Muscle of leg (tissue), 11 donors: Measurements from ENCODE around the gene ZNF136. TPM values are rescaled to one million over a fixed set of nuclear protein-coding genes. Genes with fewer than 3 reads are reported as not detected.

Experiments
- DNase-seq: peaks from one replicate; pipeline ENCODE4 v3.0.0; 2013
- H3K27ac ChIP-seq: one replicate; pipeline ENCODE4 v1.5.1; 2013; ENCODE audit warnings: mild to moderate bottlenecking, low read length, control low read depth
- H3K27me3 ChIP-seq: one replicate; pipeline ENCODE4 v1.6.1; 2013; ENCODE audit warnings: low read length; ENCODE audit not compliant: control insufficient read depth, insufficient read depth
- H3K36me3 ChIP-seq: one replicate; pipeline ENCODE4 v1.6.1; 2013; ENCODE audit warnings: low read length; ENCODE audit not compliant: control insufficient read depth, insufficient read depth
- H3K4me1 ChIP-seq: one replicate; pipeline ENCODE4 v1.6.1; 2013; ENCODE audit warnings: low read length; ENCODE audit not compliant: control insufficient read depth, insufficient read depth
- H3K4me3 ChIP-seq: one replicate; pipeline ENCODE4 v1.5.1; 2013; ENCODE audit warnings: low read length, control low read depth
- H3K9me3 ChIP-seq: replicated peaks from 2 replicates; pipeline ENCODE4 v1.6.1; 2013; ENCODE audit warnings: low read depth, low read length; ENCODE audit not compliant: control insufficient read depth
- WGBS: methylation state at CpG from one replicate; pipeline ENCODE4 v1.1.5; 2013; ENCODE audit warnings: missing lambda C conversion rate; ENCODE audit not compliant: insufficient coverage; 5-methylcytosine and 5-hydroxymethylcytosine counted together
- polyA plus RNA-seq, 8 donors: library from polyadenylated mRNA; unstranded; fragments of 120-200 nt; gene quantifications; one replicate each; pipeline versions ENCODE4 v1.2.1 to v1.2.3, GENCODE V29; 2013; ENCODE audit warnings: inconsistent platforms in 1 of 8, low replicate concordance in 1 of 8; ENCODE audit not compliant: insufficient read length in 8 of 8, insufficient read depth in 1 of 8
- total RNA-seq: library from RNA; stranded (reverse); fragments of 120-200 nt; gene quantifications from one replicate; pipeline ENCODE4 v1.2.4, GENCODE V29; 2013

Gene ZNF136
- total and polyA plus RNA-seq, 9 donors = 5.6 to 10.6 (median 7.4) TPM

DNA sequence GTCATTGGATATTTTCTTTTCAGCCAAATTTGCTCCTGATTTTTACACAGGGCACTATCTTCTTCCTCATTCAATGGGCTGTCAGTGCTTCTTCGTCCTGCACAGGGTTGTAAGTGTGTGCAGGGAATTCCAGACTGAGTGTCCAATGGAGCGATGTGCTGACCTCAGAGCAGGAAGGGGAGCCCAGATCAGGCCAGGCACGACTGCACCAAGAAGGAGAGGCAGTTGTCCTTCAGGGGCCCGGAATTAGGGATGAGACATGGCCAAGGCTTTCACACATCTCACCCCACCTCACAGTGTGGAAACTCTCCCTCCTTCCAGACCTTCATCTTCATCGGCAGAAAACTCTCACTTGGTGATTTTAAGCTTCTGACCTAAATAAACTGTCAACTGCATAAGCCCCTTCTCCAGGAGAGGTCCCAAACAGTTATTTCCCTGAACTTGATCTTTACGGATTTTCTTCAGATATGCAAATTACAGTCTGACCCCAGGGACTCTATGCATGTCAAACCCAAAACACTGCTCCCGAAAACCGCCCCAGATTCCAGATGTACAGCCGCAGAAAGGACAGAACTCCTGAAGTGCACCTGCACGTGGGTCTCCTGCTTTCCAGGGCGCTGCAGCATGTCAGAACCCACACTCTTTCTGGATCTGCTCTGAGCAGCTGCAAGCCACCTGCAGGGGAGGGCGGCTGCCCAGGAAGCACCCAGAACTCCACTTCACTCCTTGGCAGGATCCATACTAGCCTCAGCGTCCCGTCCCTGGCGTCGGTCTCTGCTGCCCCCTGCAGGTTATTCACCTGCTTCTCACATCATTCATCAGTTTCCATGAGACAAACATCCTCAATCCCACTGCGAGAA is 22.1 kb upstream of the ZNF136 start:
- Histone ChIP-seq H3K4me3 (peak overlapping the region; percentile 89), H3K27me3 (no peaks in the 10 kb centered on the region), H3K9me3 (peaks cover 10% of the 10 kb centered on the region), H3K27ac (peak overlapping the region; percentile 99), H3K4me1 (peaks cover 18% of the 10 kb centered on the region), H3K36me3 (peaks cover 38% of the 10 kb centered on the region)
- peak; percentile 92 for DNase-seq
- 5% methylated on average over 15 of the region's 17 CpGs for WGBS

DNA sequence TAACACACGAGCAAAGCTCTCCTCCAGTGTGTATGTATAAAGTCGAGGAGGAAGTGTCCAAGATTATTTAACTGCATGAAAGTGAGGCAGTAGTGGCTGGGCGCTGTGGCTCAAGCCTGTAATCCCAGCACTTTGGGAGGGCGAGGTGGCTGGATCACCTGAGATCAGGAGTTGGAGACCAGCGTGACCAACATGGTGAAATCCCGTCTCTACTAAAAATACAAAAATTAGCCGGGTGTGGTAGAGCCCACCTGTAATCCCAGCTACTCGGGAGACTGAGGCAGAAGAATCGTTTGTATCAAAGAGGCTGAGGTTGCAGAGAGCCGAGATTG is 21.5 kb upstream of the ZNF136 start:
- no peak overlapping the region for H3K4me3 ChIP-seq

DNA sequence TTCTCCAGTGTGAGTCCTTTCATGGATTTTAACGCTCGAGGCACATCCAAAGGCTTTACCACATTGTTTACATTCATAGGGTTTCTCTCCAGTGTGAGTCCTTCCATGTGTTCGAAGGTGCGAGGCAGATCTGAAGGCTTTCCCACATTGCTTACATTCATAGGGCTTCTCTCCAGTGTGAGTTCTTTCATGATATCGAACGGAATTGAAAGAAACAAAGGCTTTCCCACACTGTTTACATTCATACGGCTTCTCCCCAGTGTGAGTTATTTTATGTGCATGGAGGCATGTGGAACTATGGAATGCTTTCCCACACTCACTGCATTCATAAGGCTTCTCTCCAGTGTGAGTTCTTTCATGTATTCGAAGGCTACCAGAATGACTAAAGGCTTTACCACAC is 17.5 kb upstream of the ZNF136 start:
- peaks cover 12% of the 10 kb centered on the region for H3K9me3 ChIP-seq
- no peak overlapping the region for H3K4me3 ChIP-seq
- H3K27ac ChIP-seq = no peak overlapping the region
- no peaks in the 10 kb centered on the region for H3K27me3 ChIP-seq
- peaks cover 48% of the 10 kb centered on the region for H3K36me3 ChIP-seq
- DNase-seq = no peak
- peaks cover 11% of the 10 kb centered on the region for H3K4me1 ChIP-seq
- 100% methylated on average over 4 of the region's 8 CpGs for WGBS

More for the DNA sequence above, 21.5 kb upstream of the ZNF136 start:
- H3K9me3 ChIP-seq = peaks cover 12% of the 10 kb centered on the region
- WGBS = 59% methylated on average over 6 of the region's 10 CpGs
- no peaks in the 10 kb centered on the region for H3K27me3 ChIP-seq
- peaks cover 39% of the 10 kb centered on the region for H3K36me3 ChIP-seq
- peaks cover 18% of the 10 kb centered on the region for H3K4me1 ChIP-seq
- DNase-seq = no peak
- no peak overlapping the region for H3K27ac ChIP-seq

GRCh38 chr19:12155324-12155860 is 7.5 kb upstream of the ZNF136 start:
- peak overlapping the region; percentile 94 for H3K4me3 ChIP-seq
- peaks cover 12% of the 10 kb centered on the region for H3K4me1 ChIP-seq
- H3K36me3 ChIP-seq = peaks cover 9% of the 10 kb centered on the region
- H3K9me3 ChIP-seq = no peaks in the 10 kb centered on the region
- H3K27me3 ChIP-seq = no peaks in the 10 kb centered on the region
- peak; percentile 16 for DNase-seq
- 6% methylated on average over 8 of the region's 11 CpGs for WGBS
- peak overlapping the region; percentile 92 for H3K27ac ChIP-seq

GRCh38 chr19:12156223-12157058 is 6.5 kb upstream of the ZNF136 start, which contains the start of gene ZNF625:
TSS of gene ZNF625 (minus strand) at chr19:12156734. CDS start at chr19:12156558, 176 bp downstream.
- peak; percentile 95 for DNase-seq
- H3K27ac ChIP-seq = peak within 1 kb of the TSS; percentile 92
- WGBS = 0% methylated on average over 56 of the region's 58 CpGs

DNA sequence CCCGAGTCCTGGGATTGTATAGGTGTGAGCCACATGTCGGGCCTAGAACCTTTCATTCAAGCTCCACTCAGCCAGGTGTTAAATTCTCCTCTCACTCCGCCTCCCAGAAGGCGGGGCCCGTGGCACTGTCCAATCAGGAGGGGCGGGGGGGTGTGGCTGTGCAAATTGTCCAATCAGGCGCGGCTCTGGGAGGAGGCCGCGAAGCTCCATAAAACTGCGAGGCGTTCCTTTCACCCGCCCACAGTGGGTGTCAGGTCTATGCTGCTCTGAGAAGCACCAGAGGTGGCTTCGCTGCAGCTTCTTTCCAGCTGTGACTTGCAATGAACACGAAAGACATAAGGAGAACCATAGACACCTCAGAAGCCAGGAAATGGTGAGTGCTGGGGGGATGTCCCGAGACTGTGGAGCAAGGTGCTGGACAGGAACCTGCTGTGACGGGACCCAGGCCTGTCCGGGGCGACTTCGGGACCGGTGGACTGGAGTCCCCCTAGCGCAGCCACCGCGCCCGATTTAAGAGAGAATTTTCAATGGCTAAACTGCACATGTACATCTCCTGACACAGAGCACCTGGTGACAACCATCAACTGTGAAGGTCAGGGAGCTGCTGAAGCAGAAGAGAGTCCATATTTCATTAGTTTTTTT is 3.0 kb upstream of the ZNF136 start:
- WGBS = 90% methylated on average over 22 of the region's 25 CpGs
- no peaks in the 10 kb centered on the region for H3K27me3 ChIP-seq
- no peak for DNase-seq
- H3K27ac ChIP-seq = no peak overlapping the region
- H3K36me3 ChIP-seq = peaks cover under 1% of the 10 kb centered on the region
- H3K4me3 ChIP-seq = no peak overlapping the region
- H3K4me1 ChIP-seq = peaks cover 16% of the 10 kb centered on the region
- H3K9me3 ChIP-seq = no peaks in the 10 kb centered on the region

More at GRCh38 chr19:12156223-12157058, 6.5 kb upstream of the ZNF136 start, which contains the start of gene ZNF625:
- Histone ChIP-seq H3K27me3 (no peaks in the 10 kb centered on the region), H3K9me3 (no peaks in the 10 kb centered on the region), H3K4me3 (peak within 1 kb of the TSS; percentile 94), H3K4me1 (peaks cover 12% of the 10 kb centered on the region), H3K36me3 (peaks cover 6% of the 10 kb centered on the region)

- no CpG with 5 or more reads among the region's 8 CpGs for WGBS
- peaks cover 7% of the 10 kb centered on the region for H3K4me1 ChIP-seq
Measured at GRCh38 chr19:12162513-12162881, 399 bp upstream of the ZNF136 start.

DNA sequence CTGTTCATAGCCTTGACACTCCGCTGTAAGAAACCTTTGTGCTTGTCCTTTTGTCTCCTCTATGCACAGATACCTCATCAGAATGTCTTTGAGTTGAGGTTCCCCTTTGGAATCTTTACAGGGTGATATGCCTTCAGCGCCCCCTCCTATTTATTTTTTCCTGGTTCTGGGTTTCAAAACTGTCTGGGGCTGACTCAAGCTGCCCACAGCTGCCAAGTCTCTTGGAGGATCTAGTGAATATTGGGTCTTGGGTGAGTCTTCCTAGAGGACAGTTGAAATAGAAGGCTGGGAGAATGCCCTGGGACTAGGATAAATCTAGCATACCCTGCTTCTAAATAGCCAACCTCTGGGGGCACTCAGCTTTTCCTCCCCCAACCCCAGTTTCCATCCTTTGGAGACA is 930 bp downstream of the ZNF136 start:
- H3K4me1 ChIP-seq = peaks cover 7% of the 10 kb centered on the region
- H3K36me3 ChIP-seq = peaks cover 4% of the 10 kb centered on the region
- peak overlapping the region; percentile 90 for H3K27ac ChIP-seq
- H3K9me3 ChIP-seq = no peaks in the 10 kb centered on the region
- H3K4me3 ChIP-seq = peak overlapping the region; percentile 62
- DNase-seq = no peak
- WGBS = no CpG with 5 or more reads among the region's 2 CpGs
- no peaks in the 10 kb centered on the region for H3K27me3 ChIP-seq

More at GRCh38 chr19:12162513-12162881, 399 bp upstream of the ZNF136 start:
- H3K27ac ChIP-seq = no peak overlapping the region
- peak overlapping the region; percentile 62 for H3K4me3 ChIP-seq
- H3K9me3 ChIP-seq = no peaks in the 10 kb centered on the region
- DNase-seq = no peak
- H3K36me3 ChIP-seq = peaks cover 4% of the 10 kb centered on the region
- no peaks in the 10 kb centered on the region for H3K27me3 ChIP-seq

DNA sequence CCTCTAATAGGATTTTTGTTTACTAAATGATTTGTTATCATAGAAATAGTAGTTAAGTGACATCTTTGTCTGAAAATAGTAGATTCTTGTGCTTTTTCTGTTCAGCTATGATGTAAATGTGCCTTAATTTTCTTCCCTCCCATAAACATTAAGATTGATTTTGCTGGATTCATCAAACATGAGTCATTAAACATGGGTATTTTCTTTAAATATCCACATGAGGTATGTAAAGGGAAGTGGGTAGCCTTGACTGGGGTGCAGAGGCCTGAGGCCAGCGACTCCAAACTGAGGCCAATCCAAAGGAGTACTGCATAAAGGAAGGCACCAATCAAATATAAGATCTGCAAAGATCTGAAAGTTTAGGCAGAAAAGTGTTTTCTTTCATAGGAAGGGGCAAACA is 3.7 kb downstream of the ZNF136 start:
- H3K9me3 ChIP-seq = no peaks in the 10 kb centered on the region
- no peak for DNase-seq
- H3K27ac ChIP-seq = no peak overlapping the region
- H3K27me3 ChIP-seq = no peaks in the 10 kb centered on the region
- peaks cover 7% of the 10 kb centered on the region for H3K4me1 ChIP-seq
- H3K36me3 ChIP-seq = peaks cover 17% of the 10 kb centered on the region
- 83% methylated on average over 1 of the region's 1 CpG for WGBS
- no peak overlapping the region for H3K4me3 ChIP-seq
